Activated CD4-positive, CD25-positive, alpha-beta regulatory T cell treated with anti-CD3 and anti-CD28 coated beads, Interleukin-2, amount 50 U/mL, for 16 hours (primary cell): Measurements from ENCODE around the gene PHPT1.
A peak's percentile ranks its signal among the peaks of the same experiment; 100 is the strongest.
"Not testable (repeated sequence)": the region's sequence is repeated elsewhere in the genome, so short reads cannot be mapped to it uniquely, and the experiment has no call there.

Experiments
- DNase-seq: peaks from one replicate; pipeline ENCODE4 v3.0.0-alpha.2; 2020; ENCODE audit warnings: low read depth, low spot score

The PHPT1 gene

GRCh38 chr9:136883670-136884069 is 34.5 kb downstream of the PHPT1 start:
- not testable (repeated sequence) for DNase-seq

DNA sequence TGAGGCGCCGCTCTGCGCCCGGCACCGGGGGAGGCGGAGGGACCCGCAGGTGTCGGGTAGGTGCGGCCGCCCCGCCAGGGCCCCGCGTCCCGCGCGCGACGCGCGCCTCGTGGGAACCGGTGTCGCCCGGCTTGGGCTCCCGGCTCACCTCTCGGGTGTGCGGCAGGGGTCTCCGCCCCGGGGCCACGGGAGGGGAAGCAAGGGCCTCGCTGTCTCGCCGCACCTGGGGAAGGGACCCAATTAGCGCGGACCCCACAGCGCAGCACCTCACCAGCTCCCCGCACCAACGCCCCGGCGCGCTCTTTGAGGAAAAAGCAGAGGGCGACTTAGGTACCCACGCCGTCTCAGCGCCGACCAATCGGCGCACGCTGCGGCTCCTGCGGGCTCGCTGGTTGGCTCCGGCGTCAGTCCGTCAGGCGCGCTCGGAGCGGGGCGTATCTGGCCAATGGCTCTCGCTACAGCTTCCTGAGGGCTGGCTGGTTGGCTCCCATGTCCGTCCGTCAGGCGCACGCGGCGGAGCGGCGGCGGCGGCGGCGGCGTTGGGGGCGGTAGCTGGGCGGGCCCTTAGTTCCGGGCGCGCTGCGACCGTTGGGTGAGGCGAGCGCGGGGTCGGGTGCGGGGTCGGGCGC is 36.9 kb downstream of the PHPT1 start, which contains the start of gene TRAF2:
Gene TRAF2, plus strand, starts transcription at position 567 of the 629 bp plus-strand sequence. CDS start 12,225 bp downstream, outside the sequence.
- DNase-seq, result peak; percentile 92

- no peak for DNase-seq
Observed at GRCh38 chr9:136886610-136887597, 37.7 kb downstream of the PHPT1 start.

DNA sequence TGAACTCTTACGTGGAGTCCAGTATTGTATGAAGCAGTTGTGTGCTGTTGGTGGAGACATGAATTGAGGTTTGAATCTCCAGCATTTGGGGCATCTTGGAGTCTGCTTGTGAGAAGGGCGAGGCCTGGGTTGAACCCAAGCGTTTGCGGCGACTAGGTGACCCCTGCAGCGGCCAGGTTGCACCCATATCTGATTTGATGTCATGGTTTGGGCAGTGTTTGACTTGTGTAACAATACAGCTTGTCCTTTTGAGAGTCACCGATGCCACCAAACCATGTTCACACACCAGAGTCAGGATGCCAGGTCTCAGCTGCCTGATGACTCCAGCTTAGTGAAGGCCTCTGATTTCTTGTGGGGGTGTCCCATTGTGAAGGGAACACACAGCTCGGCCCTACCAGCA is 39.2 kb downstream of the PHPT1 start:
- no peak for DNase-seq

- DNase-seq, result no peak
Observed at GRCh38 chr9:136889858-136890257, 40.6 kb downstream of the PHPT1 start.

DNA sequence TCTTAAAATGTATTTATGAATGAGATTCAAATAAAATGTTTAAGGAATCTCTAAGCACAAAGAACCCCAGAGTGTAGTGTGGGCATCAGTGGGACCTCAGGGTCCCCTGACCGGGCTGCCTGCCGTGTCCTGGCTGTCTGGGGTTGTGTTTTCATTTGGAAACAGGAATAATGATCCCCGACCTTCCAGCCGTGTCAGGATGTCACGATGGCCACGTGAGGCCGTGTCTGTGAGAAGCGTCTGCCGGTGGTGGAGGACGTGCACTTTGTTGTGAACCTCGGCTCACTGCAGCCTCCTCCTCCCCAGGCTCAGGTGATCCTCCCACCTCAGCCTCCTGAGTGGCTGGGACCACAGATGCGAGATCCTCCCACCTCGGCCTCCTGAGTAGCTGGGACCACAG is 41.5 kb downstream of the PHPT1 start:
- DNase-seq, result no peak

- DNase-seq, result no peak
Observed at GRCh38 chr9:136896027-136896426, 46.8 kb downstream of the PHPT1 start.

- DNase-seq, result no peak
Observed at GRCh38 chr9:136898483-136899100, 49.4 kb downstream of the PHPT1 start.

DNA sequence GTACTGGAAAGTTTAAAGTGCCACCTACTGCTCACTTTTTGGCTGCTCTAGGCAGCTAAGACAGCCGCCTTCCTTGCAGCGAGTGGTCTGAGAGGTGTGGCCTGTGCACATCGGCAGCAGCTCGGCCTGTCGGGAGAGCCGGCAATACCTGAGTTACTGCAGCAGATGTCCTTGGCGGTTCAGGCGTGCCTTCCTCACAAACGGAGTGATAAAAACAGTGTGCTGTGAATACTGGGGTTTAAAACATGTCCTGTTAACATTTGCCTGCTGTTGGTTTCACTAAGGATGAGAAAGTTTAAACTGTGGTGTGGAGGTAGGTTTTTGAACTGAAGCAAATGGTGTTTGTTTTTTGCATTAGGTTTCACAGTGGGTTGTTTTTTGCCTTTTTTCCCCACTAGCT is 50.0 kb downstream of the PHPT1 start:
- DNase-seq, result no peak

DNA sequence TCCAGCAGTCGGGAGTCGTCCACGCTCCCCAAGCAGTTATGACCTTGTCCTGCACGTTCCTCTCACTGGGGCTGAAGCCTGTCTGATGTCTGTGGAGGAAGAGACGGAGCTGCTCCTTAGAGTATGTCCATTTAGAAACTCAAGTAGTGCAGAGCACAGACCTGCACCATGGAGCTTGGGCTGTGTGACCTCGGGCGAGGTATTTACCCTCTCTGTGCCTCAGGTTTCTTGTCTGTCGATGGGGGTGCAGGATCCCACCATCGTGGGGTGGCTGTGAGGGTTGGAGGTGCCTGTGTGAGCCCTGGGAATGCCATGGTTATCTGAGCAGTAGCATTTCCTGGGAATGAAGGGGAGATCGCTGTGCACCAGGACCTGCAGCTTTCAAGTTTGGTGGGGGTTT is 51.3 kb downstream of the PHPT1 start:
- no peak for DNase-seq
